GM21381 (cell line): ENCODE data around the gene HS1BP3.

Source experiments
- ATAC-seq: cut with Tn5 transposase; IDR thresholded peaks from one replicate; pipeline ENCODE4 v1.9.1; 2021; ENCODE audit warnings: mild to moderate bottlenecking, moderate library complexity; ENCODE audit not compliant: unreplicated experiment

The HS1BP3 gene

GRCh38 chr2:20574423-20574911 lies 76.4 kb downstream of the HS1BP3 start:
- no peak for ATAC-seq

- ATAC-seq, result no peak
These were observed 77.1 kb downstream of the HS1BP3 start for GRCh38 chr2:20573620-20574422.

- ATAC-seq, result no peak
These were observed 78.7 kb downstream of the HS1BP3 start for GRCh38 chr2:20572221-20572620.

GRCh38 chr2:20571644-20572215 lies 79.2 kb downstream of the HS1BP3 start:
- no peak for ATAC-seq

GRCh38 chr2:20571231-20571630 lies 79.7 kb downstream of the HS1BP3 start:
- no peak for ATAC-seq

- no peak for ATAC-seq
These were observed 80.6 kb downstream of the HS1BP3 start for GRCh38 chr2:20570249-20570648.

- ATAC-seq, result no peak
These were observed 81.3 kb downstream of the HS1BP3 start for GRCh38 chr2:20569464-20570223.

- ATAC-seq, result no peak
These were observed 82.1 kb downstream of the HS1BP3 start for GRCh38 chr2:20568501-20569463.

- no peak for ATAC-seq
These were observed 83.0 kb downstream of the HS1BP3 start for GRCh38 chr2:20567926-20568179.
